ENCODE results near the gene LRTM2. TPM values are rescaled to one million over a fixed set of nuclear protein-coding genes. Genes with fewer than 3 reads are reported as not detected.
A peak's percentile ranks its signal among the peaks of the same experiment; 100 is the strongest.

LRTM2 gene
- polyA plus RNA-seq, 1 donor from 2014 or later: 2.4 TPM

GRCh38 chr12:1803736-1804135, 16.6 kb upstream of the LRTM2 start:
- Histone ChIP-seq H3K9ac (ENCODE audit: low read length) (no peak overlapping the region), H3K4me2 (ENCODE audit: low read length) (no peak overlapping the region), H3K9me3 (ENCODE audit: low read length) (no peaks in the 10 kb centered on the region), H3F3A (ENCODE audit: insufficient read depth, low read length, poor library complexity, severe bottlenecking) (no peaks in the 10 kb centered on the region), H3K27me3 (ENCODE audit: insufficient read depth, low read depth, low read length) (no peaks in the 10 kb centered on the region), H4K20me1 (ENCODE audit: insufficient read depth) (no peaks in the 10 kb centered on the region), H3K4me3 (ENCODE audit: low read length) (no peak overlapping the region), H2AFZ (ENCODE audit: low read depth, low read length) (peak overlapping the region; percentile 27), H3K27ac (ENCODE audit: low read length) (no peak overlapping the region), H3K79me2 (replicated peaks; ENCODE audit: insufficient read depth, low read length) (no peaks in the 10 kb centered on the region), H3K9me2 (ENCODE audit: insufficient read depth, low read length) (no peaks in the 10 kb centered on the region), H3K36me3 (ENCODE audit: insufficient read depth, low read length) (no peaks in the 10 kb centered on the region)
- TF ChIP-seq SMC3 (conservative IDR thresholded peaks at IDR 0.05; ENCODE audit: poor library complexity) (no peak), REST (IDR thresholded peaks at IDR 0.05; ENCODE audit: borderline replicate concordance) (no peak), EZH2 (IDR thresholded peaks at IDR 0.05; ENCODE audit: borderline replicate concordance, insufficient read depth, low read length, poor library complexity, severe bottlenecking) (no peak), EP300 (conservative IDR thresholded peaks at IDR 0.05; ENCODE audit: poor library complexity, severe bottlenecking) (no peak), TAF1 (IDR thresholded peaks at IDR 0.05; ENCODE audit: low read depth) (no peak), POLR2AphosphoS5 (IDR thresholded peaks at IDR 0.05) (no peak), MXI1 (conservative IDR thresholded peaks at IDR 0.05; ENCODE audit: poor library complexity, severe bottlenecking) (no peak), RAD21 (conservative IDR thresholded peaks at IDR 0.05) (no peak), CTCF (IDR thresholded peaks at IDR 0.05; ENCODE audit: poor library complexity, severe bottlenecking) (no peak)

GRCh38 chr12:1804545-1805332, 15.6 kb upstream of the LRTM2 start:
- H3K4me3 ChIP-seq (ENCODE audit: low read length): no peak overlapping the region
- no peak overlapping the region for H3K27ac ChIP-seq (ENCODE audit: low read length)

More at GRCh38 chr12:1804545-1805332, 15.6 kb upstream of the LRTM2 start:
- H3K27me3 ChIP-seq (ENCODE audit: insufficient read depth, low read depth, low read length): no peaks in the 10 kb centered on the region
- H3K36me3 ChIP-seq (ENCODE audit: insufficient read depth, low read length): no peaks in the 10 kb centered on the region
- no peaks in the 10 kb centered on the region for H4K20me1 ChIP-seq (ENCODE audit: insufficient read depth)
- H3K9me2 ChIP-seq (ENCODE audit: insufficient read depth, low read length): no peaks in the 10 kb centered on the region
- H3K79me2 ChIP-seq (replicated peaks; ENCODE audit: insufficient read depth, low read length): no peaks in the 10 kb centered on the region
- TF ChIP-seq TAF1 (IDR thresholded peaks at IDR 0.05; ENCODE audit: low read depth): no peak
- TF ChIP-seq POLR2AphosphoS5 (IDR thresholded peaks at IDR 0.05): peak; percentile 42
- peak overlapping the region; percentile 47 for H2AFZ ChIP-seq (ENCODE audit: low read depth, low read length)
- H3F3A ChIP-seq (ENCODE audit: insufficient read depth, low read length, poor library complexity, severe bottlenecking): no peaks in the 10 kb centered on the region
- H3K9me3 ChIP-seq (ENCODE audit: low read length): no peaks in the 10 kb centered on the region
- H3K9ac ChIP-seq (ENCODE audit: low read length): no peak overlapping the region
- no peak overlapping the region for H3K4me2 ChIP-seq (ENCODE audit: low read length)
